GM12801 (cell line): Measurements from ENCODE around the gene PRLH.

Experiments used
- TF ChIP-seq, protein P1 (sequence below): IDR thresholded peaks from one replicate; pipeline ENCODE4 v1.5.1; 2011; ENCODE audit warnings: control low read depth; ENCODE audit not compliant: insufficient read length; ENCODE audit errors: extremely low read depth

The PRLH gene

DNA sequence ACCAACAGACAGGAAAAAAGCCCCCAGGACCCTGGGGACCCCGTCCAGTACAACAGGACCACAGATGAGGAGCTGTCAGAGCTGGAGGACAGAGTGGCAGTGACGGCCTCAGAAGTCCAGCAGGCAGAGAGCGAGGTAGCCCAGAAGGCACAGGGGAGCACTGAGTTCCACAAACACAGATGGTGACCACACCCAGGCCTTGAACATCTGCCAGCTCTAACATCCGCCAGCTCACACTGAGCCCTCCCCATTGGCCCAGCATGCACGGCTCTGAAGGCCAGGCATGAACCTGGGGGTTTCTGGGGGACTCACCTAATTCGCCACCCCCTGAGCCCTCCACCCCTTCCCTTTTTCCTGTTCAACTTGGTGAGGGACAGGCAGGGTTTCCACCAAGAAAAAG is 25.6 kb upstream of the PRLH start:
- TF ChIP-seq, protein P1, sequence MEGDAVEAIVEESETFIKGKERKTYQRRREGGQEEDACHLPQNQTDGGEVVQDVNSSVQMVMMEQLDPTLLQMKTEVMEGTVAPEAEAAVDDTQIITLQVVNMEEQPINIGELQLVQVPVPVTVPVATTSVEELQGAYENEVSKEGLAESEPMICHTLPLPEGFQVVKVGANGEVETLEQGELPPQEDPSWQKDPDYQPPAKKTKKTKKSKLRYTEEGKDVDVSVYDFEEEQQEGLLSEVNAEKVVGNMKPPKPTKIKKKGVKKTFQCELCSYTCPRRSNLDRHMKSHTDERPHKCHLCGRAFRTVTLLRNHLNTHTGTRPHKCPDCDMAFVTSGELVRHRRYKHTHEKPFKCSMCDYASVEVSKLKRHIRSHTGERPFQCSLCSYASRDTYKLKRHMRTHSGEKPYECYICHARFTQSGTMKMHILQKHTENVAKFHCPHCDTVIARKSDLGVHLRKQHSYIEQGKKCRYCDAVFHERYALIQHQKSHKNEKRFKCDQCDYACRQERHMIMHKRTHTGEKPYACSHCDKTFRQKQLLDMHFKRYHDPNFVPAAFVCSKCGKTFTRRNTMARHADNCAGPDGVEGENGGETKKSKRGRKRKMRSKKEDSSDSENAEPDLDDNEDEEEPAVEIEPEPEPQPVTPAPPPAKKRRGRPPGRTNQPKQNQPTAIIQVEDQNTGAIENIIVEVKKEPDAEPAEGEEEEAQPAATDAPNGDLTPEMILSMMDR = no peak

DNA sequence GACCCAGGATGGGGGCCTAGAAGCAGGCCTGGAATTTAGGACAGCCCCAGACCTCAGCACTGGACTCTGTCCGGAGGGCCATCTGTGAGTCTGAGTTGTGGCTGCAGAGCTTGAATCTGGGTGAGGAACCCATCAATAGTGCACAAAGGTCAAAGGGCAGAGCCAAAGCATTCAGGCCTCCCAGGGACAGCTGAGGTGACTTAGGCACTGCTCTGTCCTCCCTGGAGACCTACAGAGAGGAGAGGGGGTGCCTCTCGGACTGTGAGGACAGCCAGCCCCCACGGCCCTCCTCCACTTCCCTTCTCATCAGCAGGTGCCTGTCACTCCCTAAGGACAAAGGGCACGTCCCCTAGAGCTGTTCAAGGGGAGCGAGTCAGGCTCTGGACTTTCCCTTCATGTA is 25.1 kb upstream of the PRLH start:
- TF ChIP-seq, protein P1 = no peak

DNA sequence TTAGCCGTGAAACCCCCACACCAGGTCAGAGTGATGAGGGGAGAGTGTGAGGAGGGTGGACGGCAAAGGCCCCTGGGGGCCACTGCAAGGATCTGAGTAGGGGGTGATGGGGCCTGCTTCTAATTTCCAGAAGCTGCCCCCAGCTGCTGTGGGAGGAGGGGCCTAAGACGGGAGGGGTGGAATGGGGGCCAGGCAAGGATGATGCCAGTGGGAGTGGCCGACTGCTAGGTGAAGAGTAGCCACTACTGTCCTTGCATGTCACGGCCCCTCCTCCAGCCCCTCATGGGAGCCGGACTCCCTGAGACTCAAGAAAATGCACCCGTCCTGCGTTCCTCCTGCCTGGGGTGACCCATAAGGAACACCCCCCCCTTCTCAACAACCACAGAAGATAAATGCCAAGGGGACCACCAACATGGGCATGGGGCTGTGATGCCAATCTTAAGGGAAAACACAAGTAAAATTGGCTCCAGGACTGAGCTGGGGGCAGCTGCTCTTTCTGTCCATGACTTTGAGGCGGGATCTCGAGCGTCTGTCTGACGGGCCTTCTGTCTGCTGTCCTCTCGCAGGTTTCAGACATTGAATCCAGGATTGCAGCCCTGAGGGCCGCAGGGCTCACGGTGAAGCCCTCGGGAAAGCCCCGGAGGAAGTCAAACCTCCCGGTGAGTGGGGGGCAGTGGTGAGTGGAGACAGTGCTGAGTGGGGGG is 24.2 kb upstream of the PRLH start:
- TF ChIP-seq, protein P1 = no peak

DNA sequence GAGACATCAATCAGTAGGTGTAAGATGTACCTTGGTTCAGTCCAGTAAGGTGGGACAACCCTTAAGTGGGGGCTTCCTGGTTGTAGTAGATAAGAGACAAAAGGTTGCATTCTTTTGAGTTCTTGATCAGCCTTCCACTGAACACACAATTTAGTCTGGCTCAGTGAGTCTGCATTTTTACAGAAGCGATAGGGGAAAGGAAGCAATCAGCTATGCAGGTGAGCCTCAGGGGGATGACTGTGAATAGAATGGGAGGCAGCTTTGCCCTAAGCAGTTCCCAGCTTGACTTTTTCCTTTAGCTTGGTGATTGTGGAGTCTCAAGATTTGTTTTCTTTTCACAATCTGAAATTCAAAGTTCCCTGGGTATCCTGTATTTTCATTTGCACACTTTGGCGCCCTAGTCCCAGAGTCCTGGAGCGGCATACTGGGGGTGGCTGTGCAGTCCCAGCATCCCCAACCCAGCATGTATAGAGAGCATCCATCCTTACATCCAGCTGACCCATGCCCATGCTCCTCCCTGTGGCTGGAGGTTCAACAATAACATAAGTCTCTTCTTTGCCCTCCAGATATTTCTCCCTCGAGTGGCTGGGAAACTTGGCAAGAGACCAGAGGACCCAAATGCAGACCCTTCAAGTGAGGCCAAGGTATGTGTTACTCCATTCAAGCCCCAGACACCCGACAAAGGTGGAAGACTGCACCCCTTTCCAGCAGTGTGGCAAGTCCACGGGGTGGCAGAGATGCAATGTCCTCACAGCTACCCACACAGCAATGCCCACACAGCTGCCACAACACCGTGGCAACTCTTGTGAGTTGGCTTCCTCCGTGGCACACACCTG is 20.1 kb upstream of the PRLH start:
- TF ChIP-seq, protein P1 = no peak

DNA sequence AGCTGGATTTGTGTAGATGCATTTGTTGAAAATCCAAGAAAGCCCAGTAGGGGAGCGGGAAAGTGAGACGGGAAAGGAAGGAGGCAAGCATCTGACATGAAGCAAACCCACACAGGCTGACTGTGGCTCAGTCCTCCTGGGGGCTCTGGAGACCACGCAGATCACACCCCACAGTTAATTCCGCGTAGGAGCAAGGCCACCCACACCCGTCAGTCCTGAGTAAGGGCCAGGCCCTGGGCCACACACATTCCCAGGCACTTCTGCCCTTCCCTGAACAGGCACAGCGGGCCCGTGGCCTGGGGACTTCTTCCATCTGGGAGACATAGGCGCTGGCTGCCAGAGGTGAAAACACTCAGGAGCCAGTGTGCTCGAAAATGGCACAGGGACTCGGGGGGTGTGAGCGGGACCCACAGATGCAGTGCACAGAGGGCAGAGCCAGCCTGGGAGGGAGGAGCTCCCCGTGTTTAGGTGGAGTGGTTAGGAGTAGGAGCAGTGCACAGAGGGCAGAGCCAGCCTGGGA is 19.4 kb upstream of the PRLH start:
- TF ChIP-seq, protein P1 = no peak

DNA sequence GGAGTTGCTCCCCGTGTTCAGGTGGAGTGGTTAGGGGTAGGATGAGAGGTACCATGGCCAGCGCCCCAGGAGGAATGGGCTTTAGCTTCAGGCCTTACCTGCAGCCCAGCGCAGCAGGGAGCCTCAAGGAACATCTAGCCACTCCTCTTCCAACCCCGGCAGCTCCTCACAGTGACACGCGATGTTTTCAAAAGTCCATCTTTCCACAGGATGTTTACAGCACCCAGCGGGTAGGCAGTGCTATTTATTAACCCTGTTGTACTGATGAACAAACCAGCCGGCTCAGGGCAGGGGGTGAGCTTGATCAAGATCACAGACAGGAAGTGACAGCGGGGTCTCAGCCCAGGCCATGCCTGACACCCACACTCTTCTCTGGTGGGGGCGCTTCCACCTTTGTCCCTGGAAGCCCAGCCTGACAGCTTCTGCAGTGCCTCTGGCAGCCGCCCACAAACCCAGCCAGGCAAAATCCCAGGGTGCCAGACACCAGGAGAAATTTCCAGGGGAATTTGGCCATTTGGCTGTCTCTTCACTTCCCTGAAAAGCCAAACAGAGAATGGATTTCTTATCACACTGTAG is 18.4 kb upstream of the PRLH start:
- TF ChIP-seq, protein P1 = no peak

DNA sequence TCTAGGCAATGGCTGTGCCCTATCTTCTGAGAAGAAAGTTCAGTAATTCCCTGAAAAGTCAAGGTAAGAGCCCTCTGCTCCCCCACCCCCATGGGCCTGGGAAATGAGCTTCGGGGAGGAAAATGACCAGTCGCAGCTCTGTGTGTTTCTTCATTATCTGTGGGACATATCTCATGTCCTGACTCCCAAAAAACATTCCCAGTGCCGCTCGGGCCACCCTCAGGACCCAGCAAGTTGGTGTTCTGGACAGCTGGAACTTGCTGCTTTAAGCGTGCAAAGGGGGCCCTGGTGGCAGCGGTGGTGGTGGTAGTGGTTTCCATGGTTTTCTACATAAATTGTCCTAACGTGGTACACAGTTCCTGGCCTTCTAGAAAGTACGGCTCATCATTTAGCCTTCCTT is 17.2 kb upstream of the PRLH start:
- TF ChIP-seq, protein P1 = no peak
